GM12878 (cell line): Measurements from ENCODE around the gene C1orf87. TPM values are rescaled to one million over a fixed set of nuclear protein-coding genes. Genes with fewer than 3 reads are reported as not detected.

Experiments used
- ATAC-seq: fragments of 200-7000 bp; cut with Tn5 transposase; 3 replicates; pipeline ENCODE4 v1.9.1; 2020; ENCODE audit warnings: mild to moderate bottlenecking, moderate library complexity
- BruUV-seq: library from RNA; stranded (reverse); fragments of 400-500 nt; replicated peaks from 2 replicates; lab custom pipeline; 2021; lab: Mats Ljungman, UMichigan
- CTCF ChIA-PET: fragments of 300-600 bp; sonication (Branson Sonifier 250); formaldehyde crosslinking; extraction: SDS; loops from one replicate; lab custom pipeline; 2021; ENCODE audit warnings: inconsistent platforms; lab: Yijun Ruan, JAX
- POLR2A ChIA-PET: fragments of 350-600 bp; formaldehyde crosslinking; extraction: SDS; loops from one replicate; lab custom pipeline; 2021; ENCODE audit warnings: inconsistent platforms; lab: Charles Lee
- RAD21 ChIA-PET: fragments of 300-600 bp; sonication (Branson Sonifier 250); formaldehyde crosslinking; loops from one replicate; lab custom pipeline; 2023; ENCODE audit warnings: antibody characterized with exemption; ENCODE audit not compliant: unreplicated experiment; lab: Charles Lee
- SMC1A ChIA-PET: fragments of 300-600 bp; sonication (Branson Sonifier 250); formaldehyde crosslinking; loops from one replicate; lab custom pipeline; 2023; ENCODE audit not compliant: unreplicated experiment, uncharacterized antibody; lab: Charles Lee
- DNase-seq: peaks from one replicate; pipeline ENCODE4 v3.0.0-alpha.2; 2011; ENCODE audit warnings: low read depth, low spot score
- FAIRE-seq: peaks from 3 replicates; lab custom pipeline; 2011; peaks lifted over from hg19 to GRCh38; lab: Jason Lieb, UNC
- H2AFZ ChIP-seq: 2 replicates; pipeline ENCODE4 v1.6.0; 2011; ENCODE audit warnings: low read depth, low read length, control low read depth; ENCODE audit not compliant: control insufficient read depth
- H3K27ac ChIP-seq: 2 replicates; pipeline ENCODE4 v1.5.1; 2011; ENCODE audit warnings: control low read depth; ENCODE audit not compliant: control insufficient read depth, insufficient read depth
- H3K27me3 ChIP-seq, 2 experiments: replicated peaks in 1 of 2; 2 replicates each; pipeline versions ENCODE4 v1.6.0 to v1.6.1; 2011; ENCODE audit warnings: low read length in 1 of 2; ENCODE audit not compliant: control insufficient read depth in 2 of 2, insufficient read depth in 2 of 2
- H3K36me3 ChIP-seq, 2 experiments: 2 replicates each; pipeline ENCODE4 v1.5.1; 2011; ENCODE audit warnings: low read length in 1 of 2; ENCODE audit not compliant: control insufficient read depth in 2 of 2, insufficient read depth in 2 of 2
- H3K4me1 ChIP-seq: 2 replicates; pipeline ENCODE4 v1.6.1; 2011; ENCODE audit warnings: mild to moderate bottlenecking, low read length, moderate library complexity, mixed read lengths; ENCODE audit not compliant: control insufficient read depth, insufficient read depth
- H3K4me2 ChIP-seq: 2 replicates; pipeline ENCODE4 v1.6.0; 2011; ENCODE audit warnings: control low read depth; ENCODE audit not compliant: control insufficient read depth, insufficient read depth
- H3K4me3 ChIP-seq: fragments of 200-600 bp; sonication (generic); 2 replicates; pipeline ENCODE4 v1.5.1; 2016
- H3K79me2 ChIP-seq: 2 replicates; pipeline ENCODE4 v1.6.0; 2011; ENCODE audit warnings: low read length; ENCODE audit not compliant: control insufficient read depth, insufficient read depth
- H3K9ac ChIP-seq: 2 replicates; pipeline ENCODE4 v1.8.0; 2011; ENCODE audit warnings: low read length, control low read depth, mixed read lengths; ENCODE audit not compliant: control insufficient read depth, insufficient read depth
- H3K9me3 ChIP-seq: replicated peaks from 3 replicates; pipeline ENCODE4 v1.5.1; 2011; ENCODE audit warnings: mild to moderate bottlenecking, low read length; ENCODE audit not compliant: control insufficient read depth, insufficient read depth
- H4K20me1 ChIP-seq: 2 replicates; pipeline ENCODE4 v1.6.0; 2011; ENCODE audit not compliant: control insufficient read depth, insufficient read depth
- CEBPB ChIP-seq, 2 experiments: fragments of 150-350 bp in 1 of 2; IDR thresholded peaks; 2 replicates each; pipeline ENCODE4 v1.6.1; 2012 to 2014; ENCODE audit warnings: low read depth in 2 of 2, low read length in 2 of 2, borderline replicate concordance in 1 of 2, inconsistent platforms in 1 of 2
- GABPA ChIP-seq: IDR thresholded peaks from 2 replicates; pipeline ENCODE4 v1.6.1; 2014; ENCODE audit warnings: antibody characterized with exemption, low read depth, mild to moderate bottlenecking, inconsistent platforms
- HDGF ChIP-seq: fragments of 450-650 bp; IDR thresholded peaks from 2 replicates; pipeline ENCODE4 v1.6.1; 2016; ENCODE audit warnings: antibody characterized with exemption
- KAT2A ChIP-seq: conservative IDR thresholded peaks from 2 replicates; pipeline ENCODE4 v1.6.1; 2011; ENCODE audit warnings: low read depth, low read length; ENCODE audit not compliant: control insufficient read depth
- PAX8 ChIP-seq: fragments of 450-650 bp; IDR thresholded peaks from 2 replicates; pipeline ENCODE4 v1.6.1; 2017; ENCODE audit warnings: mild to moderate bottlenecking, moderate library complexity
- SPI1 ChIP-seq: IDR thresholded peaks from 2 replicates; pipeline ENCODE4 v1.6.1; 2011; ENCODE audit warnings: low read depth, mild to moderate bottlenecking, low read length, moderate library complexity, borderline replicate concordance; ENCODE audit not compliant: insufficient read depth
- SREBF1 ChIP-seq: IDR thresholded peaks from 2 replicates; pipeline ENCODE4 v1.6.1; 2012; ENCODE audit warnings: mild to moderate bottlenecking, low read length
- ZNF207 ChIP-seq: fragments of 450-650 bp; IDR thresholded peaks from 2 replicates; pipeline ENCODE4 v1.6.1; 2014; ENCODE audit warnings: antibody characterized with exemption, mild to moderate bottlenecking, borderline replicate concordance
- ZNF274 ChIP-seq: IDR thresholded peaks from one replicate; pipeline ENCODE4 v1.8.0; 2011; ENCODE audit not compliant: insufficient read length, insufficient read depth
- ZZZ3 ChIP-seq: IDR thresholded peaks from 2 replicates; pipeline ENCODE4 v1.6.1; 2011; ENCODE audit warnings: low read depth; ENCODE audit not compliant: control insufficient read depth, insufficient read length
- WGBS: methylation state at CpG from one replicate; pipeline ENCODE4 v1.1.6; 2016; ENCODE audit warnings: low lambda C conversion rate; ENCODE audit not compliant: insufficient replicate concordance, insufficient coverage; ENCODE audit errors: missing lambda C conversion rate; 5-methylcytosine and 5-hydroxymethylcytosine counted together
- in situ Hi-C: fragments of 300-500 bp; cut with MboI; formaldehyde crosslinking; loops from 9 replicates; pipeline ENCODE4 v1.14.3; 2018; ENCODE audit warnings: mixed read lengths
- intact Hi-C: fragments of 100-400 bp; cut with micrococcal nuclease; formaldehyde crosslinking; loops from one replicate; pipeline ENCODE4 v1.14.2; 2022; ENCODE audit not compliant: unreplicated experiment
- polyA plus RNA-seq, 11 experiments: library from polyadenylated mRNA; depleted of rRNA in 4 of 11; unstranded in 6 of 11; stranded (reverse) in 5 of 11; fragments of >200 nt; fragmentation: Nextera tagmentation in 4 of 11; fragmentation: Illumina TruSeq in 1 of 11; extraction: Ambion mirVana in 4 of 11; extraction: Trizol in 1 of 11; gene quantifications; 1 replicate in 1 of 11; 2 replicates in 10 of 11; pipeline versions ENCODE4 v1.2.1 to v1.2.3, GENCODE V29; 2011 to 2016; ENCODE audit warnings: inconsistent platforms in 2 of 11, missing spikeins in 2 of 11, low read depth in 1 of 11
- total RNA-seq, 4 experiments: library from RNA; depleted of rRNA in 3 of 4; stranded (reverse); fragments of >200 nt in 3 of 4; fragmentation: Illumina TruSeq in 1 of 4; extraction: Trizol in 1 of 4; gene quantifications; 2 replicates each; pipeline versions ENCODE4 v1.2.1 to v1.2.3, GENCODE V29; 2013 to 2021
- TF ChIP-seq, protein P1 (sequence below): IDR thresholded peaks from 2 replicates; pipeline ENCODE4 v1.6.1; 2012; ENCODE audit warnings: low read depth, low read length, improper control_type of control experiment
- TF ChIP-seq, protein P2 (sequence below): IDR thresholded peaks from 2 replicates; pipeline ENCODE4 v1.6.1; 2012; ENCODE audit warnings: mild to moderate bottlenecking, low read depth, low read length
- TF ChIP-seq, protein P3 (sequence below): fragments of 450-650 bp; IDR thresholded peaks from 2 replicates; pipeline ENCODE4 v1.6.1; 2016; ENCODE audit warnings: mild to moderate bottlenecking

The C1orf87 gene
- total and polyA plus RNA-seq, 10 of the 15 experiments (the other 5 are each of a cell fraction or from before 2014, with no cell fraction given) = not detected

DNA sequence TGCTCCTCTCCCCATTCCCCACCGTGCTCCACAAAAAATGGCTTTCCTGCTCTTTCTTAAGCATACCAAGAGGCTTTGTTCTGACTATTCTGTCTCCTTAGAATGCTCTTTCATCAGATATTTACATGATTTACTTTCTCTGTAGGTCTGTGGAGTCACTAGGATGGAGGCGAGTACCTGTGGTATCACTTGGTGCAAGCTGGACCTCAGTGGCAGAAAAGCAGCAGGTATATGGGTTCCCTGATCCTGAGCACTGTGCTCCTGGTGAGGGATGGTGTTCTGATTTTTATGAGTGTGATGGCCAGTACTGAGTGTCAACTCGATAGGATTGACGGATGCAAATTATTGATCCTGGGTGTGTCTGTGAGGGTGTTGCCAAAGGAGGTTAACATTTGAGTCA is 10.0 kb downstream of the C1orf87 start:
- FAIRE-seq (no peak), DNase-seq (no peak), ATAC-seq (no peak)
- no peak overlapping the region for H3K27ac ChIP-seq
- CTCF ChIA-PET = no interaction called here
- BruUV-seq = no TSS peak
- H3K36me3 ChIP-seq = no peaks in the 10 kb centered on the region
- H3K79me2 ChIP-seq = no peaks in the 10 kb centered on the region
- H4K20me1 ChIP-seq = no peaks in the 10 kb centered on the region
- no peaks in the 10 kb centered on the region for H3K9me3 ChIP-seq
- RAD21 ChIA-PET = no interaction called here
- POLR2A ChIA-PET = no interaction called here
- H2AFZ ChIP-seq = no peak overlapping the region
- TF ChIP-seq ZZZ3 (no peak), PAX8 (no peak), ZNF274 (no peak), KAT2A (no peak), SREBF1 (no peak), SPI1 (no peak), GABPA (no peak), HDGF (no peak), ZNF207 (no peak), CEBPB (IDR thresholded peaks at IDR 0.05; ENCODE audit: borderline replicate concordance in 1 of 2, low read depth in 2 of 2, low read length in 2 of 2) (no peak)
- TF ChIP-seq, protein P1, sequence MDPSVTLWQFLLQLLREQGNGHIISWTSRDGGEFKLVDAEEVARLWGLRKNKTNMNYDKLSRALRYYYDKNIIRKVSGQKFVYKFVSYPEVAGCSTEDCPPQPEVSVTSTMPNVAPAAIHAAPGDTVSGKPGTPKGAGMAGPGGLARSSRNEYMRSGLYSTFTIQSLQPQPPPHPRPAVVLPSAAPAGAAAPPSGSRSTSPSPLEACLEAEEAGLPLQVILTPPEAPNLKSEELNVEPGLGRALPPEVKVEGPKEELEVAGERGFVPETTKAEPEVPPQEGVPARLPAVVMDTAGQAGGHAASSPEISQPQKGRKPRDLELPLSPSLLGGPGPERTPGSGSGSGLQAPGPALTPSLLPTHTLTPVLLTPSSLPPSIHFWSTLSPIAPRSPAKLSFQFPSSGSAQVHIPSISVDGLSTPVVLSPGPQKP = no peak
- TF ChIP-seq, protein P2, sequence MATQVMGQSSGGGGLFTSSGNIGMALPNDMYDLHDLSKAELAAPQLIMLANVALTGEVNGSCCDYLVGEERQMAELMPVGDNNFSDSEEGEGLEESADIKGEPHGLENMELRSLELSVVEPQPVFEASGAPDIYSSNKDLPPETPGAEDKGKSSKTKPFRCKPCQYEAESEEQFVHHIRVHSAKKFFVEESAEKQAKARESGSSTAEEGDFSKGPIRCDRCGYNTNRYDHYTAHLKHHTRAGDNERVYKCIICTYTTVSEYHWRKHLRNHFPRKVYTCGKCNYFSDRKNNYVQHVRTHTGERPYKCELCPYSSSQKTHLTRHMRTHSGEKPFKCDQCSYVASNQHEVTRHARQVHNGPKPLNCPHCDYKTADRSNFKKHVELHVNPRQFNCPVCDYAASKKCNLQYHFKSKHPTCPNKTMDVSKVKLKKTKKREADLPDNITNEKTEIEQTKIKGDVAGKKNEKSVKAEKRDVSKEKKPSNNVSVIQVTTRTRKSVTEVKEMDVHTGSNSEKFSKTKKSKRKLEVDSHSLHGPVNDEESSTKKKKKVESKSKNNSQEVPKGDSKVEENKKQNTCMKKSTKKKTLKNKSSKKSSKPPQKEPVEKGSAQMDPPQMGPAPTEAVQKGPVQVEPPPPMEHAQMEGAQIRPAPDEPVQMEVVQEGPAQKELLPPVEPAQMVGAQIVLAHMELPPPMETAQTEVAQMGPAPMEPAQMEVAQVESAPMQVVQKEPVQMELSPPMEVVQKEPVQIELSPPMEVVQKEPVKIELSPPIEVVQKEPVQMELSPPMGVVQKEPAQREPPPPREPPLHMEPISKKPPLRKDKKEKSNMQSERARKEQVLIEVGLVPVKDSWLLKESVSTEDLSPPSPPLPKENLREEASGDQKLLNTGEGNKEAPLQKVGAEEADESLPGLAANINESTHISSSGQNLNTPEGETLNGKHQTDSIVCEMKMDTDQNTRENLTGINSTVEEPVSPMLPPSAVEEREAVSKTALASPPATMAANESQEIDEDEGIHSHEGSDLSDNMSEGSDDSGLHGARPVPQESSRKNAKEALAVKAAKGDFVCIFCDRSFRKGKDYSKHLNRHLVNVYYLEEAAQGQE = no peak
- TF ChIP-seq, protein P3, sequence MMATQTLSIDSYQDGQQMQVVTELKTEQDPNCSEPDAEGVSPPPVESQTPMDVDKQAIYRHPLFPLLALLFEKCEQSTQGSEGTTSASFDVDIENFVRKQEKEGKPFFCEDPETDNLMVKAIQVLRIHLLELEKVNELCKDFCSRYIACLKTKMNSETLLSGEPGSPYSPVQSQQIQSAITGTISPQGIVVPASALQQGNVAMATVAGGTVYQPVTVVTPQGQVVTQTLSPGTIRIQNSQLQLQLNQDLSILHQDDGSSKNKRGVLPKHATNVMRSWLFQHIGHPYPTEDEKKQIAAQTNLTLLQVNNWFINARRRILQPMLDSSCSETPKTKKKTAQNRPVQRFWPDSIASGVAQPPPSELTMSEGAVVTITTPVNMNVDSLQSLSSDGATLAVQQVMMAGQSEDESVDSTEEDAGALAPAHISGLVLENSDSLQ = no peak
- H3K9ac ChIP-seq = no peak overlapping the region
- no peaks in the 10 kb centered on the region for H3K4me1 ChIP-seq
- intact Hi-C loops = no loop called here
- H3K27me3 ChIP-seq = no peaks in the 10 kb centered on the region
- SMC1A ChIA-PET = no interaction called here
- H3K4me3 ChIP-seq = no peak overlapping the region
- no peak overlapping the region for H3K4me2 ChIP-seq
- WGBS = 40% methylated on average over 4 of the region's 4 CpGs
- in situ Hi-C loops = no loop called here
